Ovary (tissue), 10 donors: ENCODE data around the gene PRPSAP1. TPM values are rescaled to one million over a fixed set of nuclear protein-coding genes. Genes with fewer than 3 reads are reported as not detected.

ENCODE experiments used
- DNase-seq, 5 donors: peaks; one replicate each; pipeline ENCODE4 v3.0.0-alpha.2; 2019 to 2020
- H3K27ac ChIP-seq, 2 donors: fragments of 200-600 bp; one replicate each; pipeline versions ENCODE4 v1.5.1 to v1.8.0; 2019 to 2022
- H3K27me3 ChIP-seq: fragments of 200-600 bp; one replicate; pipeline ENCODE4 v1.8.0; 2022
- H3K36me3 ChIP-seq: fragments of 200-600 bp; sonication (generic); one replicate; pipeline ENCODE4 v1.5.1; 2019
- H3K4me1 ChIP-seq: one replicate; pipeline ENCODE4 v1.8.1; 2013; ENCODE audit warnings: mild to moderate bottlenecking, moderate library complexity; ENCODE audit not compliant: insufficient read depth
- H3K4me3 ChIP-seq: fragments of 200-600 bp; sonication (generic); one replicate; pipeline ENCODE4 v1.5.1; 2017
- H3K9me3 ChIP-seq, 2 donors: fragments of 200-600 bp in 1 of 2; sonication (generic) in 1 of 2; one replicate each; pipeline versions ENCODE4 v1.5.1 to v1.8.1; 2013 to 2019; ENCODE audit warnings: mild to moderate bottlenecking in 1 of 2, moderate library complexity in 1 of 2
- CTCF ChIP-seq, 3 donors: fragments of 450-650 bp in 2 of 3; fragments of 200-600 bp in 1 of 3; IDR thresholded peaks; one replicate each; pipeline versions ENCODE4 v1.5.1 to v1.8.0; 2016 to 2022; ENCODE audit warnings: antibody characterized with exemption in 3 of 3, mild to moderate bottlenecking in 1 of 3
- EP300 ChIP-seq: sonication (generic); formaldehyde crosslinking; IDR thresholded peaks from one replicate; pipeline ENCODE4 v1.6.1; 2017; ENCODE audit warnings: antibody characterized with exemption
- POLR2A ChIP-seq: fragments of 450-650 bp; IDR thresholded peaks from one replicate; pipeline ENCODE4 v1.6.1; 2017; ENCODE audit warnings: antibody characterized with exemption, mild to moderate bottlenecking, moderate library complexity
- WGBS, 3 donors: extraction: QIAGEN DNeasy Blood & Tissue Kit in 1 of 3; methylation state at CpG; one replicate each; pipeline versions ENCODE4 v1.1.5 to v1.1.7; 2013 to 2017; 5-methylcytosine and 5-hydroxymethylcytosine counted together
- intact Hi-C, 4 donors: fragments of 100-400 bp; cut with DNase I; formaldehyde crosslinking; loops; one replicate each; pipeline versions ENCODE4 v1.11.0 to v1.15.1; 2022 to 2023
- long read RNA-seq, 3 donors: library from polyadenylated mRNA in 2 of 3; unstranded in 2 of 3; transcript quantifications; one replicate each; pipeline ENCODE4 v2.0.0 and lab custom pipeline, GENCODE V29; 2021 to 2026
- polyA plus RNA-seq, 2 donors: library from polyadenylated mRNA; stranded (reverse); fragments of 200-250 nt in 1 of 2; fragments of 350-450 nt in 1 of 2; fragmentation: Illumina TruSeq in 1 of 2; extraction: RNeasy Lipid Tissue Mini Kit (QIAGEN cat#74804) in 1 of 2; gene quantifications; one replicate each; pipeline ENCODE4 v1.2.3, GENCODE V29; 2013 to 2014
- total RNA-seq, 7 donors: library from RNA; depleted of rRNA in 2 of 7; stranded (reverse); fragments of >200 nt in 2 of 7; fragmentation: NEBNext Ultra II Directional in 3 of 7; extraction: Animal tissue kit (Norgen Biotek cat#: 25700) in 3 of 7; gene quantifications; one replicate each; pipeline versions ENCODE4 v1.1.0 to v1.2.4, GENCODE V29; 2016 to 2023
- donor health status: DM: no; HTN: no; CAD: no; lungs with moderate emphysema.
- donor health status: DM: no; HTN: no; CAD: no.
- donor health status: Bipolar disorder and iron deficiency.
- donor health status: DM: yes; HTN: yes; CAD: no.
- donor health status: DM: no; HTN: no; CAD: no.
- donor health status: DM: yes; HTN: yes; CAD: no.

The PRPSAP1 gene
- 10 to 100 TPM; 26.1 to 50.4 (median 44.5) TPM for total RNA-seq
- polyA plus RNA-seq = 10 to 100 TPM; 42.9 to 57.9 TPM
- long read RNA-seq, donor 1, transcript PRPSAP1-206 (10 exons, 3,660 nt) = major isoform, 210 of 240 reads
- long read RNA-seq, donor 1, partial matches to known transcripts = 8 of 240 reads
- long read RNA-seq, donor 1, other reads (novel, unspliced or antisense) = 21 of 240 reads
- long read RNA-seq, donor 2, transcript PRPSAP1-206 (10 exons, 3,660 nt) = major isoform, 54 of 83 reads
- long read RNA-seq, donor 2, partial matches to known transcripts = 21 of 83 reads
- long read RNA-seq, donor 2, other reads (novel, unspliced or antisense) = 5 of 83 reads
- long read RNA-seq, donor 3, transcript PRPSAP1-206 (10 exons, 3,660 nt) = major isoform, 61 of 67 reads
- long read RNA-seq, donor 3, partial matches to known transcripts = 1 of 67 reads
- long read RNA-seq, donor 3, other reads (novel, unspliced or antisense) = 5 of 67 reads

DNA sequence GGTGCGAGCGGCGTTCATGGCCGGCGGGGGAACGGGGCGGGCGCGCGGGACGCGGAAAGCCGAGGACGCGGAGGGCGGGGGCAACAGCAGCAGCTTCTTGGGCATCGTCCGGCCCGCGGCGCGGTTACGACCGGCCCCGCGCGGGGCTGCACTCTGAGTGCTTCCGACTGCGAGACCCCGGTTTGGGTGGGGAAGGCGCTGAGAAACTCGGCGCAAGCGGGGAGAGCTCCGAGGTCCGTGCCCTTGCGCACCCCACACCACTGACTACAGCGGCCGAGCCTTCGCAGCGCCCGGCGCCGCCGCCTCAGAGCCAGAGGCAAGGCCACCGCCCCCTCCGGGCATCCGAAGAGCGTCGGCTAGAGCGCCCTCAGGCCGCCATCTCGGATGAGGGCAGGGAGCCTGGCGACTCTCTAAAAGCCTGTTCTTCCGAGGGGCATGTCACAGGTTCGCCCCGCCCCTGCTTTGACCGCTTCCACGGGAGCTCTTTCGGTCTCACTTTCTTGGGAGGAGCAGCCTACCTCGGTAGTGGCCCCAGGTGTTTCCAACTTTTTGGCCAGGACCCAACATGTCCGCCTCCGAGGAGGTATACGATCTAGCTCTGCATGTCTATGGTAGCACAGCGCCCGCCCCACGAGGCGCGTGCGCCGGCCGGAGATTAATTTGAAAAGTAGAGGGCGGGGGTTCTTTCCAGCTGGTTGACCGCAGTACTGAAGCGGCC lies at the start of gene PRPSAP1:
TSS of gene PRPSAP1 (minus strand) at position 318 of the 718 bp plus-strand sequence. CDS start at position 105, 213 bp downstream.
- TF ChIP-seq POLR2A (peak; percentile 65), EP300 (no peak), CTCF (IDR thresholded peaks at IDR 0.05) (peak; percentile 49 to 75 (median 60))
- H3K27ac ChIP-seq = peak within 1 kb of the TSS; percentile 61 to 84
- WGBS, 3 donors = 0 to 1% (median 1%) methylated on average over 43 to 75 of the region's 75 CpGs
- peak within 1 kb of the TSS; percentile 83 for H3K4me3 ChIP-seq
- peaks cover 3% of the 10 kb centered on the region for H3K4me1 ChIP-seq
- no peaks in the 10 kb centered on the region for H3K36me3 ChIP-seq
- no peaks in the 10 kb centered on the region for H3K27me3 ChIP-seq
- no peaks in the 10 kb centered on the region for H3K9me3 ChIP-seq
- intact Hi-C loops = no loop called here
- peak; percentile 81 to 90 (median 82) for DNase-seq

DNA sequence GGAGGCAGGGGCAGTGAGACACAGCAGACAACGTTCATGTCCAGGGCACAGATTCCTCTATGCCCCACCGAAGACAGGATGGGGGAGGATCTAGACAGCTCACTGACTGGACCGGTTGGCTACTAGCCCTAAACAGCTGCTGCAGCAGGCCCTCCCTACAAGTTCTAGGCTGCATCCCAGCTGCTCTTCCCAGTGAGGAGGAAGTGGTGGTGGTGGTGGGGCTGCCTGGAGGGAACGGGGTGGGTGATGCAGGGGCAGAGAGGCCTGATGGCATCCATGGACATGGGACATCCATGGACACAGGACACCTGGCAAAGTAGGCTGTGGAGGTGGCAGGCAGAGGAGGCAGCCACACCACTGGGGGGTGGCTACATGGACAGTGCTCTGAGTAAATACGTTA lies 49.0 kb upstream of the PRPSAP1 start:
- Histone ChIP-seq H3K36me3 (no peaks in the 10 kb centered on the region), H3K27me3 (no peaks in the 10 kb centered on the region), H3K27ac (no peak overlapping the region), H3K4me3 (no peak overlapping the region), H3K9me3 (no peaks in the 10 kb centered on the region), H3K4me1 (peaks cover 22% of the 10 kb centered on the region)
- intact Hi-C loops = loop anchor here in 1 of 4 donors (10.0 kb wide), 1 partner anchor 52 kb away; the partner anchor contains the start of gene UBE2O
- TF ChIP-seq POLR2A = no peak
- TF ChIP-seq EP300 = no peak
- no peak for TF ChIP-seq CTCF (IDR thresholded peaks at IDR 0.05)
- DNase-seq = no peak
- WGBS, 3 donors = 37 to 52% (median 41%) methylated on average over 5 of the region's 5 CpGs

DNA sequence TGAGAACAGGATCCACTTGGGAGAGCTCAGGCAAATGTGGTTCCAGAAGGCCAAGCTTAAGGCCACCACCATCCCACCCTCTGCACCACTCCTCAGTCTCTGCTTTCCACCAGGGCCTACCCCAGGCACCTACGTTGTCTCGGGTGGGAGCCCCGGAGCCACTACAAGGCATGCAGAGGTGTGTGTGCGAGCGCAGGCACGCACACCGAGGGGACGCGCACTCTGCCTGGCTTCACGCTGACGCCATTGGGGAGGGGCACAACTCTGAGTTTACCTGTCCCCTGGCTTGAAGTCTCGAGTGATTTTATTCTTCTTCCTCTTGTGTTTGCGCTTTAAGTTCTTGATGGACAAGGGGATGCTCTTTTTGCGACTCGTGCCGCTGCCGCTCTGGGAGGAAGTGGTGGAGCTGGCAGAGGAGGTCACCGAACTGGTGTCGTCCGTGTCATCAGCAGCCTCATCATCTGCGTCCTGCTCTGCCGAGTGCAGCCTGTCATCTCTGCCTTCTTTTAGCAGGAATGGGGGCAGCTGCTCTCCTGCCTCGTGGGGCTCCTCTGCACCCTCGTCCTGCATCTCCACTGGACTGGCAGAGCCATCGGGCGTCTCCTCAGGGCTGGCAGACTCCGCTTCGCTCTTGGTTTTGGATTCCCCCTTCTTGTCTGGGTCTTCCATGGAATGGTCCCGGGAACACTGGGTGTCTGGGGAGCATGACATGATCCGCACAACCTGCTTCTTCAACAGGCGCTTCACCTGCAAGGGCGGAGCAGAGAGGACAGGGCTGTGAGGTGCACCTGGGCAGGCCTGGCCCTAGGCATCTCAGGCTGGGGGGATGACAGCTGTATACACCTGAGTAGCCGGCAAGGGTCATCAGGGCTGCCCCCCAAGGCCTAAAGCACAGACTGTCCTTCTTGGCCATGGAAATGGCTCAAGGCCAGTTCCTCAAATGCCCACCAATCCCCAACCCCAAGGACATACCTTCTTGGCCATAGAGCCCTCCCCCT lies 45.8 kb upstream of the PRPSAP1 start:
- H3K4me3 ChIP-seq = no peak overlapping the region
- no peaks in the 10 kb centered on the region for H3K36me3 ChIP-seq
- H3K9me3 ChIP-seq = no peaks in the 10 kb centered on the region
- H3K27me3 ChIP-seq = no peaks in the 10 kb centered on the region
- TF ChIP-seq POLR2A (no peak), EP300 (no peak), CTCF (IDR thresholded peaks at IDR 0.05) (no peak)
- intact Hi-C loops = loop anchor here in 2 of 4 donors (5.0 to 10.0 kb wide), 4 partner anchors 55 to 655 kb away; partner anchors contain the start of genes QRICH2 (in 1 of the 2) and UBE2O (in 1 of the 2)
- H3K4me1 ChIP-seq = peaks cover 6% of the 10 kb centered on the region
- no peak overlapping the region for H3K27ac ChIP-seq
- WGBS, 3 donors = 88 to 90% (median 89%) methylated on average over 33 of the region's 33 CpGs
- DNase-seq = peak in 1 of 5 donors; percentile 36
